ENCODE measurements around the gene DONSON. TPM values are rescaled to one million over a fixed set of nuclear protein-coding genes. Genes with fewer than 3 reads are reported as not detected.

DONSON gene
- total and polyA plus RNA-seq, 2 of the 13 experiments (the other 11 are each of a cell fraction or from before 2014, with no cell fraction given) = 35.4 to 63.6 TPM

DNA sequence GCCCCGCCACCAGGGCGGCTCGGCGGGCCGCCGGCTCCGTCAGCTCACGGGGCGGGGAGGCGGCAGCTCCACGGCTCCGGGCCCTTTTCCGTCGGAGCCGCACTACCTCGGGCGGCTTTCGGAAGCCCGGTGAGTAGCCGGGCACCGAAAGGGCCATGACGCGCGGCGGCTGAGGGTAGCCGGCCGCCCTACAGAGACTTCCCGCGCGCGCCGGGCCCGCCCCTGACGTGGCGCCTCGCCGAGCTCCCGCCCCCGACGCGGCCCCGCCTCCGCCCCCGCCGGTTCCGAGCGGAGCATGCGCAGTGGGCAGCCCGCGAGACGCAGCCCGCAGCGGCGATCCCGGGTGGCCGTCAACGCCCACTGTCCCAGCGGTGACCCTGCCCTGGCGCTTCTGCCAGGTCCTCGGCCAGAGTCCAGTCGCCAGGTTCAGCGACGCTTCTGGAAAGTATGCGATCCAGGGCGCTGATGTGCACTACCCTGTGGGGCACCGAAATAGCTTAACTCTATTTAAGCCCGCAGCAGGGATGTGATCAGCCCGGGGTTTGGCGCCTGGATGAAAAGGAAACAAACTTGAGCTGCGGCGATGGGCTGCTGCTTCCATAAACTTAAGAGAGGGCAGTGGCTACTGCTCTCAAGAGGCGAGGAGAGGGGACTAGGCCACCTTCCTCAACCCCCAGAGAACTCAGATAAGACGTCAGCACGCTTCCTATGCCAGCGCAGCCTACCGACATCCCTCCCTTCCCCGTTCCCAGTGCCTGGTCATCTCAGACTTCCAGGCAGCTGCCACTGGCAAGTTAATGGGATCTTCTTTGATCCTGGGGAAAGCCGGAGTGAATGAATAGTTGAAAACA, at the start of gene DONSON (continued):
- TF ChIP-seq ZNF24 (IDR thresholded peaks at IDR 0.05) = no peak
- TF ChIP-seq ZNF33B (CRISPR knock-in tag; IDR thresholded peaks at IDR 0.05) = no peak
- TF ChIP-seq ZNF337 (CRISPR knock-in tag; IDR thresholded peaks at IDR 0.05; ENCODE audit: borderline replicate concordance, low read depth) = no peak
- 0 out of 2 replicates have a peak, but pooled peaks have one; percentile 40 for TF ChIP-seq ZNF704 (CRISPR knock-in tag; IDR thresholded peaks at IDR 0.05; ENCODE audit: borderline replicate concordance)
- TF ChIP-seq ZNF589 (CRISPR knock-in tag; conservative IDR thresholded peaks at IDR 0.05) = no peak
- TF ChIP-seq ZNF296 (CRISPR knock-in tag; conservative IDR thresholded peaks at IDR 0.05) = 0 out of 2 replicates have a peak, but pooled peaks have one; percentile 56
- TF ChIP-seq ZNF788 (CRISPR knock-in tag; IDR thresholded peaks at IDR 0.05; ENCODE audit: borderline replicate concordance) = peak; percentile 80; the same call in 1 of the 2 replicates
- peak; percentile 70 for TF ChIP-seq ASH2L (IDR thresholded peaks at IDR 0.05; ENCODE audit: insufficient read length, low read depth, low read length)
- TF ChIP-seq, protein P1, sequence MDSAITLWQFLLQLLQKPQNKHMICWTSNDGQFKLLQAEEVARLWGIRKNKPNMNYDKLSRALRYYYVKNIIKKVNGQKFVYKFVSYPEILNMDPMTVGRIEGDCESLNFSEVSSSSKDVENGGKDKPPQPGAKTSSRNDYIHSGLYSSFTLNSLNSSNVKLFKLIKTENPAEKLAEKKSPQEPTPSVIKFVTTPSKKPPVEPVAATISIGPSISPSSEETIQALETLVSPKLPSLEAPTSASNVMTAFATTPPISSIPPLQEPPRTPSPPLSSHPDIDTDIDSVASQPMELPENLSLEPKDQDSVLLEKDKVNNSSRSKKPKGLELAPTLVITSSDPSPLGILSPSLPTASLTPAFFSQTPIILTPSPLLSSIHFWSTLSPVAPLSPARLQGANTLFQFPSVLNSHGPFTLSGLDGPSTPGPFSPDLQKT (CRISPR knock-in tag; IDR thresholded peaks at IDR 0.05; ENCODE audit: borderline replicate concordance) = 0 out of 2 replicates have a peak, but pooled peaks have one; percentile 17
- peak; percentile 47; the same call in 1 of the 2 replicates for TF ChIP-seq RAD21 (CRISPR knock-in tag; IDR thresholded peaks at IDR 0.05)
- peak; percentile 66 for TF ChIP-seq MYC (CRISPR knock-in tag; IDR thresholded peaks at IDR 0.05; ENCODE audit: borderline replicate concordance)
- no peak for TF ChIP-seq TRIM24 (CRISPR knock-in tag; IDR thresholded peaks at IDR 0.05)
- TF ChIP-seq ZNF713 (CRISPR knock-in tag; IDR thresholded peaks at IDR 0.05) = 0 out of 2 replicates have a peak, but pooled peaks have one; percentile 42
